Adrenal gland (tissue), 12 donors: ENCODE measurements around the gene SPATS1. TPM values are rescaled to one million over a fixed set of nuclear protein-coding genes. Genes with fewer than 3 reads are reported as not detected.
"Not testable (repeated sequence)": the region's sequence is repeated elsewhere in the genome, so short reads cannot be mapped to it uniquely, and the experiment has no call there.

Experiments used
- DNase-seq, 7 donors: peaks; one replicate each; pipeline ENCODE4 v3.0.0-alpha.2; 2019 to 2020
- H3K27ac ChIP-seq, 5 donors: fragments of 200-600 bp; sonication (generic) in 4 of 5; 1 replicate in 3 of 5; 2 replicates in 2 of 5; pipeline versions ENCODE4 v1.5.1 to v1.8.0; 2016 to 2020; ENCODE audit warnings: mild to moderate bottlenecking in 1 of 5
- H3K27me3 ChIP-seq: fragments of 200-600 bp; 2 replicates; pipeline ENCODE4 v1.8.0; 2021
- H3K36me3 ChIP-seq, 2 donors: fragments of 200-600 bp; replicated peaks in 1 of 2; 1 replicate in 1 of 2; 2 replicates in 1 of 2; pipeline versions ENCODE4 v1.5.1 to v1.8.0; 2018 to 2022
- H3K4me1 ChIP-seq, 2 donors: fragments of 200-600 bp; replicated peaks in 1 of 2; 1 replicate in 1 of 2; 2 replicates in 1 of 2; pipeline versions ENCODE4 v1.5.1 to v1.8.0; 2018 to 2021
- H3K4me3 ChIP-seq, 4 donors: fragments of 200-600 bp; sonication (generic) in 3 of 4; one replicate each; pipeline ENCODE4 v1.5.1; 2016 to 2018
- H3K9me3 ChIP-seq, 3 donors: fragments of 200-600 bp; sonication (generic) in 1 of 3; replicated peaks in 1 of 3; 1 replicate in 2 of 3; 2 replicates in 1 of 3; pipeline versions ENCODE4 v1.5.1 to v1.8.0; 2016 to 2021
- POLR2A ChIP-seq, 2 donors: fragments of 450-650 bp; IDR thresholded peaks; one replicate each; pipeline ENCODE4 v1.6.1; 2017; ENCODE audit warnings: antibody characterized with exemption in 2 of 2, mild to moderate bottlenecking in 2 of 2, moderate library complexity in 1 of 2
- WGBS, 4 donors: extraction: QIAGEN DNeasy Blood & Tissue Kit in 2 of 4; methylation state at CpG; one replicate each; pipeline versions ENCODE4 v1.1.5 to v1.1.7; 2013 to 2017; 5-methylcytosine and 5-hydroxymethylcytosine counted together
- intact Hi-C, 2 donors: fragments of 100-400 bp; cut with DNase I; formaldehyde crosslinking; loops; one replicate each; pipeline versions ENCODE4 v1.14.1 to v1.15.0; 2022 to 2023
- polyA plus RNA-seq, 3 donors: library from polyadenylated mRNA; stranded (reverse); fragments of 200-250 nt in 2 of 3; fragments of 350-450 nt in 1 of 3; fragmentation: Illumina TruSeq in 1 of 3; extraction: RNeasy Lipid Tissue Mini Kit (QIAGEN cat#74804) in 1 of 3; gene quantifications; one replicate each; pipeline ENCODE4 v1.2.3, GENCODE V29; 2013 to 2014
- total RNA-seq, 9 donors: library from RNA; depleted of rRNA in 4 of 9; stranded (reverse); fragments of >200 nt in 4 of 9; fragments of 120-200 nt in 1 of 9; fragmentation: NEBNext Ultra II Directional in 1 of 9; extraction: Animal tissue kit (Norgen Biotek cat#: 25700) in 1 of 9; gene quantifications; one replicate each; pipeline versions ENCODE4 v1.1.0 to v1.2.4, GENCODE V29; 2013 to 2023
- TF ChIP-seq, protein P1 (sequence below), 6 experiments: fragments of 450-650 bp in 4 of 6; fragments of 200-600 bp in 2 of 6; sonication (generic) in 1 of 6; IDR thresholded peaks; 1 replicate in 5 of 6; 2 replicates in 1 of 6; pipeline versions ENCODE4 v1.5.1 to v1.8.0; 2016 to 2021; ENCODE audit warnings: antibody characterized with exemption in 6 of 6, mild to moderate bottlenecking in 2 of 6, moderate library complexity in 1 of 6
- donor health status: healthy with polysubstance abuse.
- donor health status: Bipolar disorder and iron deficiency.
- donor health status: DM: yes; HTN: yes; CAD: no.
- donor health status: DM: no; HTN: no; CAD: no.
- donor health status: DM: no; HTN: no; CAD: no.
- donor health status: DM: yes; HTN: yes; CAD: no.

Gene SPATS1
- total and polyA plus RNA-seq, 12 donors: 0.15 TPM; not detected in 11

GRCh38 chr6:44315951-44316350 is 26.5 kb upstream of the SPATS1 start:
- H3K4me1 ChIP-seq: peaks cover 8 to 11% of the 10 kb centered on the region in 2 donors
- intact Hi-C loops: no loop called here
- TF ChIP-seq, protein P1, sequence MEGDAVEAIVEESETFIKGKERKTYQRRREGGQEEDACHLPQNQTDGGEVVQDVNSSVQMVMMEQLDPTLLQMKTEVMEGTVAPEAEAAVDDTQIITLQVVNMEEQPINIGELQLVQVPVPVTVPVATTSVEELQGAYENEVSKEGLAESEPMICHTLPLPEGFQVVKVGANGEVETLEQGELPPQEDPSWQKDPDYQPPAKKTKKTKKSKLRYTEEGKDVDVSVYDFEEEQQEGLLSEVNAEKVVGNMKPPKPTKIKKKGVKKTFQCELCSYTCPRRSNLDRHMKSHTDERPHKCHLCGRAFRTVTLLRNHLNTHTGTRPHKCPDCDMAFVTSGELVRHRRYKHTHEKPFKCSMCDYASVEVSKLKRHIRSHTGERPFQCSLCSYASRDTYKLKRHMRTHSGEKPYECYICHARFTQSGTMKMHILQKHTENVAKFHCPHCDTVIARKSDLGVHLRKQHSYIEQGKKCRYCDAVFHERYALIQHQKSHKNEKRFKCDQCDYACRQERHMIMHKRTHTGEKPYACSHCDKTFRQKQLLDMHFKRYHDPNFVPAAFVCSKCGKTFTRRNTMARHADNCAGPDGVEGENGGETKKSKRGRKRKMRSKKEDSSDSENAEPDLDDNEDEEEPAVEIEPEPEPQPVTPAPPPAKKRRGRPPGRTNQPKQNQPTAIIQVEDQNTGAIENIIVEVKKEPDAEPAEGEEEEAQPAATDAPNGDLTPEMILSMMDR (IDR thresholded peaks at IDR 0.05): no peak
- TF ChIP-seq POLR2A (IDR thresholded peaks at IDR 0.05): no peak
- H3K4me3 ChIP-seq: no peak overlapping the region
- peaks cover 7% of the 10 kb centered on the region for H3K27me3 ChIP-seq
- no peak overlapping the region for H3K27ac ChIP-seq
- WGBS, 4 donors: 63 to 67% (median 65%) methylated on average over 5 of the region's 5 CpGs
- DNase-seq: no peak
- no peaks in the 10 kb centered on the region for H3K9me3 ChIP-seq
- peaks cover 0 to 7% of the 10 kb centered on the region in 2 donors for H3K36me3 ChIP-seq

- peaks cover 8 to 11% of the 10 kb centered on the region in 2 donors for H3K4me1 ChIP-seq
- H3K27ac ChIP-seq: no peak overlapping the region
- intact Hi-C loops: no loop called here
- H3K36me3 ChIP-seq: peaks cover 0 to 2% of the 10 kb centered on the region in 2 donors
- no peaks in the 10 kb centered on the region for H3K9me3 ChIP-seq
- TF ChIP-seq POLR2A (IDR thresholded peaks at IDR 0.05): no peak
- TF ChIP-seq, protein P1 (IDR thresholded peaks at IDR 0.05): no peak
- 68 to 76% (median 71%) methylated on average over 12 of the region's 12 CpGs for WGBS, 4 donors
- no peak for DNase-seq
- peaks cover 7% of the 10 kb centered on the region for H3K27me3 ChIP-seq
- no peak overlapping the region for H3K4me3 ChIP-seq
These were observed 26.0 kb upstream of the SPATS1 start for GRCh38 chr6:44316481-44316880.

- H3K4me3 ChIP-seq, H3K9me3 ChIP-seq, H3K36me3 ChIP-seq, H3K4me1 ChIP-seq, H3K27ac ChIP-seq, DNase-seq, H3K27me3 ChIP-seq, intact Hi-C loops: not testable (repeated sequence)
- WGBS, 4 donors: 61 to 70% (median 65%) methylated on average over 9 of the region's 9 CpGs
These were observed 25.3 kb upstream of the SPATS1 start for GRCh38 chr6:44317136-44317631.

- H3K27ac ChIP-seq: no peak overlapping the region
- H3K4me3 ChIP-seq: no peak overlapping the region
- intact Hi-C loops: no loop called here
- TF ChIP-seq POLR2A (IDR thresholded peaks at IDR 0.05): no peak
- H3K27me3 ChIP-seq: peaks cover 7% of the 10 kb centered on the region
- H3K4me1 ChIP-seq: no peaks in the 10 kb centered on the region
- no peaks in the 10 kb centered on the region for H3K9me3 ChIP-seq
- 87 to 95% (median 90%) methylated on average over 3 of the region's 3 CpGs for WGBS, 4 donors
- DNase-seq: no peak
- H3K36me3 ChIP-seq: no peaks in the 10 kb centered on the region
These were observed 21.2 kb upstream of the SPATS1 start for GRCh38 chr6:44321210-44321609.

- H3K4me3 ChIP-seq: no peak overlapping the region
- H3K4me1 ChIP-seq: no peaks in the 10 kb centered on the region
- intact Hi-C loops: no loop called here
- H3K9me3 ChIP-seq: no peaks in the 10 kb centered on the region
- H3K27me3 ChIP-seq: peaks cover 7% of the 10 kb centered on the region
- H3K27ac ChIP-seq: no peak overlapping the region
- H3K36me3 ChIP-seq: no peaks in the 10 kb centered on the region
- no peak for DNase-seq
- no peak for TF ChIP-seq POLR2A (IDR thresholded peaks at IDR 0.05)
- TF ChIP-seq, protein P1 (IDR thresholded peaks at IDR 0.05): no peak
These were observed 15.4 kb upstream of the SPATS1 start for GRCh38 chr6:44327096-44327495.
